GM10266 (cell line): ENCODE results near the gene MYLK.
A peak's percentile ranks its signal among the peaks of the same experiment; 100 is the strongest.
"Not testable (repeated sequence)": the region's sequence is repeated elsewhere in the genome, so short reads cannot be mapped to it uniquely, and the experiment has no call there.

ENCODE experiments used
- DNase-seq: peaks from one replicate; pipeline ENCODE4 v3.0.0; 2012; ENCODE audit errors: extremely low spot score
- CTCF ChIP-seq: IDR thresholded peaks from 2 replicates; pipeline ENCODE4 v1.5.1; 2012; ENCODE audit warnings: mild to moderate bottlenecking, low read depth; ENCODE audit not compliant: control insufficient read depth, insufficient read depth; ENCODE audit errors: missing control alignments

The MYLK gene

DNA sequence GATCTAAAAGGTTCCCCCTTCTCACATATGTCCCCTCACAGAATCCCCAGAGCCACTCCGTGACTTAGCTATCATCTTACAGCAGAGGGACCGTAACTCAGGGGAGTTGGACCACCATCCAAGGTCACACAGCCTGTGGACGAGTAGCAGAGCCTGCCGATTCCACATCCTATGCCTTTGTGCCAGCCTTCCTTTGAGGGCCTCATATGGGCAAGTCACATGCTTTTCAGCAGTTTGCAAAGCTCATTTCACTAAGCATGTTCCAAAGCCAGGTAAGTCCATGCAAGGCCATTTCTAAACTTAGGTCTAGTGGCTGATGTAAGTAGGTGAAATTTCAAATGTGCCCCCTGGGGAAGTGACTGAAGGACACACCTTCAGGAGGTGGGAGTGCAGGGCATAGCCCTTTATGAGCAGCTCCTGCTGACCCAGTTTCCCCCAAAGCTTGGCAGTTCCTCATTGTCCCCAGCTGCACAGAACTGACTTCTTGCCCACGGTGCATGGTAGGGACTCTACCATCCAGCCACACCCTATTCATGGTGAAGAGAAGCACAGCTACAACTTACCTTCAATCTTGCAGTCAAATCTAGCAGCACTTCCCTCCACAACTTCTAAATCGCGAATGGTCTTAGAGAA, 265.9 kb downstream of the MYLK start:
- TF ChIP-seq CTCF: no peak
- DNase-seq: no peak

DNA sequence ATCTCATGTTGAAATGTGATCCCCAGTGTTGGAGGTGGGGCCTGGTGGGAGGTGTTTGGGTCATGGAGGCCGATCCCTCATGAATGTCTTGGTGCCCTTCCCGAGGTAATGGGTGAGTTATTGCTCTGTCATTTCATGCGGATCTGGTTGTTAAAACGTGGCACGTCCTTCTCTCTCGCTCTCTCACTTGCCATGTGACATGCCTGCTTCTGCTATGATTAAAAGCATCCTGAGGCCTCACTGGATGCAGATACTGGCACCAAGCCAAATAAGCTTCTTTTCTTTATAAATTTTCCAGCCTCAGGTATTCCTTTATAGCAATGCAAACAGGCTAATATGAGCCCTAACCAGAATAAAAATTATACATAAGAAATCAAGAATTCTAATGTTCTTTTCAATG, 267.5 kb downstream of the MYLK start:
- no peak for TF ChIP-seq CTCF
- no peak for DNase-seq

- no peak for TF ChIP-seq CTCF
- DNase-seq: no peak
These were observed 270.6 kb downstream of the MYLK start for GRCh38 chr3:123613543-123613942.

- not testable (repeated sequence) for DNase-seq
These were observed 272.5 kb downstream of the MYLK start for GRCh38 chr3:123611674-123612073.

GRCh38 chr3:123611082-123611481, 273.1 kb downstream of the MYLK start:
- no peak for DNase-seq
- no peak for TF ChIP-seq CTCF

DNA sequence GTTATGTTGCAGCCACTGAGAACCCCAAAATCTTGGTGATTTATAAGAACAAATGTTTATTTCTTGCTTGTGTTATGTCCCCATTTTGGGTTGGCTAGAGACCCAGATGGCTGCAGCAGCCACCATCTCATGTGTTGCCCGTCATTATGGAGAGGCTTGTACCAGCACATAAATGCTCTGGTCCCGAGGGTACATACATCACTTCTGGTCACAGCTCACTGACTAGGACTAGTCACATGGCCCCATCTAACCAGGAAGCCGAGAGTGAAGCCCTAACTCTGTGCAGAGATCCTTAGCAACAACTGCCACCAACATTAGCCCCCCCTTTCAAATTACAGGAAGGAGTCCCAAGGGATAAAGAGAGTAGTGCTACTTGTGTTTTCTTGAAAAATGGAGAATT, 273.8 kb downstream of the MYLK start:
- DNase-seq: peak; percentile 41
- no peak for TF ChIP-seq CTCF

- DNase-seq: no peak
- no peak for TF ChIP-seq CTCF
These were observed 275.1 kb downstream of the MYLK start for GRCh38 chr3:123609063-123609462.
